NCI-H1694 (cell line): ENCODE data around the gene USF2.

Experiments
- DNase-seq: peaks from one replicate; lab custom pipeline; 2025; lab: John Stamatoyannopoulos, UW

Gene USF2

GRCh38 chr19:35246466-35247092 is 22.2 kb upstream of the USF2 start:
- no peak for DNase-seq

GRCh38 chr19:35247526-35248309 is 21.0 kb upstream of the USF2 start:
- DNase-seq: no peak

- DNase-seq: no peak
Measured at GRCh38 chr19:35248310-35249145, 20.2 kb upstream of the USF2 start, which contains the start of gene LSR. Gene LSR, plus strand, starts transcription at chr19:35249002. Its CDS starts 21 bp downstream, at chr19:35249023.

- DNase-seq: no peak
Measured at GRCh38 chr19:35249146-35249847, 19.5 kb upstream of the USF2 start.

GRCh38 chr19:35249848-35250711 is 18.7 kb upstream of the USF2 start:
- DNase-seq: no peak

GRCh38 chr19:35251456-35251855 is 17.3 kb upstream of the USF2 start:
- DNase-seq: no peak

- DNase-seq: no peak
Measured at GRCh38 chr19:35253316-35254286, 15.2 kb upstream of the USF2 start.

- DNase-seq: no peak
Measured at GRCh38 chr19:35254341-35255297, 14.1 kb upstream of the USF2 start.

- no peak for DNase-seq
Measured at GRCh38 chr19:35256566-35256965, 12.2 kb upstream of the USF2 start.

- no peak for DNase-seq
Measured at GRCh38 chr19:35257113-35257461, 11.7 kb upstream of the USF2 start.

GRCh38 chr19:35260694-35261304 is 8.0 kb upstream of the USF2 start:
- no peak for DNase-seq

- DNase-seq: no peak
Measured at GRCh38 chr19:35261356-35262100, 7.2 kb upstream of the USF2 start.

GRCh38 chr19:35262101-35262761 is 6.5 kb upstream of the USF2 start:
- DNase-seq: no peak

GRCh38 chr19:35264268-35265125 is 4.3 kb upstream of the USF2 start:
- DNase-seq: no peak

GRCh38 chr19:35265126-35265899 is 3.4 kb upstream of the USF2 start:
- no peak for DNase-seq
